Lower leg skin (tissue), 3 donors: Measurements from ENCODE around the gene IDH2.

ENCODE experiments used
- CTCF ChIP-seq, 3 donors: fragments of 450-650 bp; IDR thresholded peaks; one replicate each; pipeline ENCODE4 v1.5.1; 2016; ENCODE audit warnings: antibody characterized with exemption in 3 of 3, mild to moderate bottlenecking in 3 of 3, moderate library complexity in 2 of 3
- POLR2A ChIP-seq, 2 donors: fragments of 450-650 bp; IDR thresholded peaks; one replicate each; pipeline ENCODE4 v1.6.1; 2016 to 2017; ENCODE audit warnings: antibody characterized with exemption in 2 of 2, mild to moderate bottlenecking in 1 of 2, moderate library complexity in 1 of 2

GRCh38 chr15:90063770-90064247, 38.5 kb downstream of the IDH2 start:
- TF ChIP-seq POLR2A (IDR thresholded peaks at IDR 0.05) (no peak), CTCF (IDR thresholded peaks at IDR 0.05) (no peak)
